ENCODE results near the gene LEPROT.
"Not testable (repeated sequence)": the region's sequence is repeated elsewhere in the genome, so short reads cannot be mapped to it uniquely, and the experiment has no call there.

The LEPROT gene, protein sequence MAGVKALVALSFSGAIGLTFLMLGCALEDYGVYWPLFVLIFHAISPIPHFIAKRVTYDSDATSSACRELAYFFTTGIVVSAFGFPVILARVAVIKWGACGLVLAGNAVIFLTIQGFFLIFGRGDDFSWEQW

DNA sequence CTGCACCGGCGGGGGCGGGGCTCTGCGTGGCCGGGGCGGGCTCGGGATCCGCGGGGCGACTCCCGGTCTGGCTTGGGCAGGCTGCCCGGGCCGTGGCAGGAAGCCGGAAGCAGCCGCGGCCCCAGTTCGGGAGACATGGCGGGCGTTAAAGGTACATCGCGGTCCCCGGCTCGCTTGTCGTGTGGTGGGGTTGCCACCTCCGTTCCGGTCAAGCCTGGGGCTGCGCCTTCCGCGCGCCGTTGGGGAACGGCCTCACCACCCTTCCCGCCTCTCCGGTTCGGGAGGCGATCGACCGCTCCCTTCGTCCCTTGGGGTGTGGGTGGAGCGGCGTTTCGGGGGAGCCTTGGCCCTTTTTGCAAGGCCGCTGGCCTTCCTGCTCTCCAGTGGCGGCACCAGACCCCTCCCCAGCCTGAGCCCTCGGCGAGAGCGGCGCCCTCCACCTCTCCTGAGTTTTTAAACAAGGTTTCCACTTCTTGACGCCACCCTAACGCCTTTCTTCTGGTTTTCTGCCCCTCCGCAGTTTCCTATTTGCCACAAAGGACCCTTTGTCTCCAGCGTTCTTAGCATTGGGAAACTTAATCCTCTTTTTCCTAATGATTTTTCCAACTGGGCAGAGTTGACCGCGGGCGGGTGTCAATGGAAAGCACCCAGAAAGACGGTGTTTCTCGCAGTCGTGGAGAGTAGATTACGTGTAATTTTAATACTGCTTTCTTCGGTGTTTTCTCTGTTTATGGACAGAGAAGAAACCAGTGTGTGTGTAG lies at the start of gene LEPROT, which contains the start of gene LEPR:
TSS of gene LEPROT (plus strand) at position 79 of the 761 bp plus-strand sequence. CDS start at position 136, 57 bp downstream.
TSS of gene LEPR (plus strand) at position 79 of the 761 bp plus-strand sequence. CDS start 144,898 bp downstream, outside the sequence.
- peak; percentile 76 for DNase-seq

DNA sequence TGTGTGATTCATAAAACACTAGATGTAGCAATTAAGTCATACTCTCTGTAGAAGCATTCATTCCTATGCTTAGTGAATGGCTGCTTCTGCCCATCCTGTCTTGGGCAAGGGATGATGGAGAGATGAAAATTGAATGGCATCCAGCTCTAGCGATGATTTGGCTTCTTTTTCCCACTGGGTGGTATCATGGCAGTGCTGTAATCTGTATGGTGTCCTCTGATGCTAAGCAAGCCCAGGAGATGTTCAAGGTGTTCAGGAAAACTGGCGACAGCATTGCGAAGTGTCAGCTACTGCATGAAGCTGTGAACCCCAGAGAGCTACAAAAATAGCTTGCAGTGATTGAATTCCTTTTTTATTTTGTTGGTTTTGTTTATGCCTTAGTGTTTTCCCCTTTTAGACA lies 48.9 kb upstream of the LEPROT start:
- DNase-seq: no peak

DNA sequence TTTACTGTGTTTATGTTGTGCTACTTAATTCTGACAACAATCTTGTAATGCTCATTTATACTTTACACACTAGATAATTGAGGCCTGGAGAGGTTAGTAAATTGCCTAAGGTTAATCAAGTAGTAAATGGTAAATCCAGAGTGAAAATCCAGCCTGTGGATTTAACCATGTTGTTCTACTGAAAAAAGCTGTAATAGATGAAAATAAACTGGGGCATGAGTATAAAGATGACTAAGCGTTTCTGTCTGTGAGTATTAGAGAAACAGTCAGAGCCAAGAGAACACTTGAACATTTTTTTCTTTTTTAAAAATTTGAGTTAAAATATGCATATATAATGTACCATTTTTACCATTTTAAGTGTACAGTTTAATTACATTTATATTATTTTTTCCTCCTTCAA lies 47.9 kb upstream of the LEPROT start:
- DNase-seq: no peak

DNA sequence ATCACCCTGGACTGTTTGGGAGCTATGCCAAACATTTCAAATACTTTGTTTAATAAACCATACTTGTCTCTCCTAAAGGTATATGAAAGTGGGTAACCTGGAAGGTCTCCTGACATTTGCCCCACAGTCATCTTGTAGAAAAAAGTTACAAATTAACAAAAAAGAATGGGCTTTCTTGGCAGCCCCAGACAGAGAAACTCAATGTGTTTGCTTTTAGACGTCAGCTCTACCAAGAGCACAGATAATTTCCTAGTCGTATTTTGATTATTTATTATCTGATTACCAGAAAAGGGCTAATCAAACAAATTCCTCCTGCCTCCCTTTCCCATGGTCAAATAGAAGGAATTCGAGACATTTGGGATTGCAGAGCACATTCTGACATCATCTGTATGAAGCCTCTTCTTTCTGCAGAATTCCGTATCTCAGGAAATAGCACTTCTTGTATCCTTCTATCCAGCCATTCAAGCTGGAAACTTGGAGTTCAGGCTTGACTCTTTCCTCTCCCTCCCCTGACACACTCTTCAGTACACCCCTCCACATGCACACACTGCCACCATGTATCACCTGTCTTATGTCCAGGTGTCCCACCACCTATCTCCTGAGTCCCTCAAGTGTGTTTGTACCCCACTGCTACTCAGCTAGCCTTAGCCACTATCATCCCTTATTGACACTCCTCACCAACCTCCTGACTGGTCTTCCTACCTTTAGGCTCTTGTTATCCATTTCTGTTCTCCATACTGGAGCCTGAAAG lies 42.8 kb upstream of the LEPROT start:
- DNase-seq: no peak

DNA sequence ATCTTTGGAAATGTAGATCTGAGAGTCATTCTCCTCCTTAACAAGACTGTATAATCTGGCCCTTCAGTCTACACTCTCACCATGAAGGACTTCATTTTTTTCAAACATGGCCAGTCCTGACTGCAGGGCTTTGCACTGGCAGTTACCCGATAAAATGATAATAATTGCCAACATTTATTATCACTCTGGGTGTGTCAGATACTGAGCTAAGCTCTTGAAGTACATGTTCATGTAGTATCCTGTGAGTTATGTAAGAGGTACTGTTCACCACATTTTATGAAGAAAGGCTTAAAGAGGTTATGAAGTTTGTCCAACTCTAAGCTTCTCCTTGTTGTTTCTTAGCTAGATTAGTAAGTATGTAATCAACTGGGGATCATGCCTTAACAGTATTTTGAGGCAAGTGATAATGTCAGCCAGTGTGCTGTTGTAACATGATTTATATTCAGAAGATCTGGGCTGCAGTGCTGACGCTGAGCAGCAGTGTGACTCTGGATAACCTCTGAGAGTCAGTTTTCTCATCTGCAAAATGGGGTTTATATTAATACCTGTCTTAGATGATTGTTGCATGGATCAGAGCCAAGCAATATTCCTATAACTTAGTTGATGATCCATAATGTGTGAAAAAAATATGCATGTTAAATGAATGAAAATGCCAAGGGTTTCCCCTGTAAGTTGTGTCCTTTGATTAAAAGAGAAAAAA lies 42.1 kb upstream of the LEPROT start:
- DNase-seq: no peak

DNA sequence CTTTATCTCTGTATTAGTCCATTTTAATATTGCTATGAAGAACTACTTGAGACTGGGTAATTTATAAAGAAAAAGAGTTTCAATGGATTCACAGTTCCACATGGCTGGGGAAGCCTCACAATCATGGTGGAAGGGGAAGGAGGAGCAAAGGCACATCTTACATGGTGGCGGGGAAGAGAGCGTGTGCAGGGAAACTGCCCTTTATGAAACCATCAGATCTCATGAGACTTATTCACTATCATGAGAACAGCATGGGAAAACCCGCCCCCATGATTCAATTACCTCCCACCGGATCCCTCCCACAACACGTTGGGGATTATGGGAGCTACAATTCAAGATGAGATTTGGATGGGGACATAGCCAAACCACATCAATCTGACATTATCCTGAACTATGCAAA lies 36.0 kb upstream of the LEPROT start:
- not testable (repeated sequence) for DNase-seq

DNA sequence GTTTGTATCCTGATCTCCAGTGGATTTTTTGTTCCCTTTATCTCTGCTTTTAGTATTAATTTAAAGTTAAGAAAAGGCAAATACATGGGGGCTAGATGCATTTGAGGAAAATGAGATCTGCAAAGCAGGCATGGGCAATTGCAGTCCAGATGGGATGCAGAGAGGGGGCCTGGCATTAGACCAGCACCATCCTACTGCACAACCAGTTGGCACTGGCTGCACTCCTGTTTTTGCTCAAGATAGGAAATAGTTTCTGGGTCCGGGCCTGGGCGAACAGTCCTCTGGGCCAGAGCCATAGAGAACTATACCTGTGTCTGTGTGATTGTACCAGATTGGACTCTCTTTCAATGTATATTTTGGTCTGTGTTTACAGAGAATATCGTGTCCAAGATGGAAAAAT lies 34.0 kb upstream of the LEPROT start:
- no peak for DNase-seq

DNA sequence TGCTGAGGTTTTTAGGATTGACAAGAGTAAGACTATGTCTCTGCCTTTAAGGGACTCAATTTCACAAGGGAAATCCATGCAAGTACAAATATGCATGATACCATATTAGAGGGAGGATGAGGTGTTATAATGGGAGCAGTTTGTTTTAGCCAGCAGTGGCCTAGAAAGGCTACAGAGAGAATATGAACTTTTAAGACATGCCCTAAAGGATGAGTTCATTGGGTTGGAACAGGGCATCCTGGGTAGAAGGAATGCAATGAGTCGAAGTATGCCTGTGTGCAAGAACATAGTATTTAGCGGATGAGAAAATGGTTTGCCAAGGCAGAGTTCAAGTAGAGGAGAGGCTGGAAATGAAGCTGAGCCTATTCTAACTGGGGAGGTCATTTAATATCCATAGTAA lies 32.6 kb upstream of the LEPROT start:
- DNase-seq: no peak

DNA sequence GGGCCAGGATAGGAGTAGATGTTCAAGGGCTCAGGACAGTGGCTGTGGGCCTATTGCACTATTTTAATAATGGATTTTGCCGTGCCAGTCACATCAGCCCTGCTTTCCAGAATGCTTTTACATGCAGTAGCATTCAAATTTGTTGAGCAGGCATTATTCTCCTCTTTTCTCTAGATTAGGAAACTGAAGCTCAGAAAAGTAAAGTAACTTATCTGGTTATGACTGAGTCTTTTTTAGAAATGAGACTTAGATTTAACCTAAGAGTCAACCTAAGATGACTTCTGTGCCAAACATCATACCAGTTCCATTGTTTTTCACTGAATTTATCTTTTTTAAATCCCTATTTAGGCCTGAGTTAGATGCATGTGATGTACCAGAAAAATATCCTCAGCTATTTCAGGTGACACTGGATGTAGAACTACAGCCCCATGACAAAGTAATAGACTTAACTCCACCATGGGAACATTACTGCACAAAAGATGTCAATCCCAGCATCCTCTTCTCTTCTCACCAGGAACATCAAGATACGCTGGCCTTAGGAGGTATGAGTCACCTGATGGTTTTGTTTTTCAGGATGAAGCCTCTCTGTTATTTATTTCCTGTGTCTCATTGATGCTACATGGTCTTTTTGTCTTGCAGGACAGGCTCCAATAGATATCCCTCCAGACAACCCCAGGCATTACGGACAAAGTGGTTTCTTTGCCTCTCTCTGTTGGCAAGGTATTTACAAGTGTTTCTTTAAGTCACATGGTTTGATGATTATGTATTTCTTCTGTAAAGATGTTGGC lies 31.4 kb upstream of the LEPROT start:
- DNase-seq: no peak

DNA sequence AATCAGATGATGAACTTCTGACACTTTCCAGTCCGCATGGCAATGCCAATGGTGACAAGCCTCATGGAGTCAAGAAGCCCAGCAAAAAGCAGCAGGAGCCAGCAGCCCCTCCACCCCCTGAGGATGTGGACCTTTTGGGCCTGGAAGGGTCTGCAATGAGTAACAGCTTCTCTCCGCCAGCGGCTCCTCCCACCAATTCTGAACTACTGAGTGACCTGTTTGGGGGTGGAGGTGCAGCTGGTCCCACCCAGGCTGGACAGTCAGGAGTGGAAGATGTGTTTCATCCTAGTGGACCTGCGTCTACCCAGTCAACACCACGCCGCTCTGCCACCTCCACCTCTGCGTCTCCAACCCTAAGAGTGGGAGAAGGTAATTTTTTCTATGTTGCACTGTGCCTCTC lies 28.0 kb upstream of the LEPROT start:
- DNase-seq: no peak

DNA sequence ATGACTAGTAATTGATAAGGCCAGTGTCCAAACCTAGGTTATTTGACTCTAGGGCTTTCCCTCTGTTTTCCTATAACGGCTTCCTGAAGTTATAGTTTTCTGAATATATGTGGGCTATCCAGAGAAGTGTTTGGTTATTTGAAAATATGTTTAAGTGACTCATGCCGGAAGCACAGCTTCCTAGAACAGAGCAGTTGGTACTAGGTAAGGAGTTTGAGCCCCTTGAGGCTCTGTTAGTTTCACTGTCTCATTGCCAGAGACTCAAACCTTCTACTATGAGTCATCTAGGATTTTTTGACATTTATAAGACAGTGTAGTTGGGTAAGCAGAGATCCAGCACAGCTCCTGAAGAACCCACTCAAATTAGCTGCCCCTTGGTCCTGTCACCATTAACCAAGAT lies 27.1 kb upstream of the LEPROT start:
- DNase-seq: no peak

DNA sequence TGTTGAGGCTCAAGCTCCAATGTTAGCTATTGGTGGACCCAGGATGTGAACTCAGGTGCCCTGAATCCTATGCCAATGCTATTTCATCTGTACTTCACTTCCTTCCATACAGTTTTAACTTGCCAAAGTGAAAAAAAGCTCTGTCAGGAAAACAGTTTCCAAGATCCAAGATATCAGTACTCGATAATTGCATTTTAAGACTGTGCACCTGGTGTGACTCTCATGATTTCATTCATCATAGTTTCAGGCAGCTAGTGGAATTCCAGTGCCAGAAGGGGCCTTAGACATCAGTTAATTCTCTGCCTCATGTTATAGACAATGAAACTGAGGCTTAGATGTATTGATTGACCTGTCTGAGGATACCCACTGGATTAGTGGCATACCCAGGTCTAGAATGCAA lies 26.5 kb upstream of the LEPROT start:
- no peak for DNase-seq

DNA sequence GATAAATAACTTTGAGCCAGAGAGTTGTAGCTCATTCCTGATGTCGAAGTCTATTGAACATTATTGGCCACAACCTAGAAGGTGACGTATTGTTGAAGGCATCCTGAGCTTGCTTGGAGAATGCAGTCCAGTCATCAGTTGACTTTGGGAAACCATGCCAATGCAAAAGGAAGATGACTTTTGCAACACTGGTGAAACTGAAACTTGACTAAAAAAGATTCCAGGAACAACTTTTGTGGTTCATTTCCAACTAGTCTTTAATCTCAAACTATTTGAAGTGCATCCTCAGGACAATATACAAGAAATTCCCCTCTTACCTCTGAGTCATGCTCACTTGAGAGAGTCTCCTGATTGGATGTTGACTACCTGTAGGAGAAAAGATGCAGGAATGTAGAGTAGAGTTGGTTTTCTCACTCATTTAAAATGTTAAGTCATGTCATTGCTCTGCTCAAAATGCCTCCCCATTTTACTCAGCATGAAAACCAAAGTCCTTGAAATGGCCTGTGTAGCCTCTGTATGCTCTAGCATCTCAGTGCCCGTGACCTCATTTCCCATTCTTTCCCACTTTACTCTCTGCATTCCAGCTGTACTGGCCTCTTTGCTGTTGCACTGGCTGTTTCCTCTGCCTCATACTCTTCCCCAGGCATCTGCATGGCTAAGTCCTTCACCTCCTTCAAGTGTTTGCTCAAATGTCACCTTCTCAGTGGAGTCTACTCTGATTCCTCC lies 24.4 kb upstream of the LEPROT start:
- DNase-seq: no peak

DNA sequence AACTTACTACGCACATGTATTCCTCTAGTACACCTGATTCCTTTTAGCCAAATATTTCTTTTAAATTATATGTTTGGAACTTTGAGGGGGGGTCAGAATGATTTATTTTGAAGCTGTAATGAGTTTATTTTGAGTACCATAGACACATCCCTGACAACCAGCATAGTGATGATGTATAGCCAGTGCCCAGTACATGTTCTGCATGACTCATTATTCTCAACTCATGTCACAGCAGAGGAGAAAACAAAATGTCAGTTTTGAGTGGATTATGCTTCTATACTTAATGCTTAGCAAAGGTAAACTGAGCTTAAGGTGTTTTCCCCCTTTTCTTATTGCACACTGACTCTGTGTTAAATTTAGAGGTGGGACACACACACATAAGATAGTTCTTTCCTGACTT lies 22.4 kb upstream of the LEPROT start:
- DNase-seq: no peak

DNA sequence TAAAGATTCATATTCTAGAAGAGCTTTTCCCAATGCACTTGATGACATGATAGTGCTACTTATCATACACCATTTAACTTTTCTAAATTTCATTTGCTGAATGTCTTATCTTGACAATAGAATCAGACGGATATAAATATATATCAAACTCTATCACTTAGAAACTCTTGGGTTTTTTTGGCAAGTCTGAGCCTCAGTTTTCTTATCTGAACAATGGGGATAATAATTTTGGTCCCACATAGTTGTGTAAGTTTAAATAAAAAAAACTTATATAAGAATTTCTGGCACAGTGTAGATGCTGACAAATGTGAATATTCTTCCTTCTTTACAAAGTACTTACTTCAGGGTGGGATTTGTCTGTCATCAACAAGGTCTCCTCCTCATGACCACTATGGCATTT lies 21.5 kb upstream of the LEPROT start:
- DNase-seq: no peak

DNA sequence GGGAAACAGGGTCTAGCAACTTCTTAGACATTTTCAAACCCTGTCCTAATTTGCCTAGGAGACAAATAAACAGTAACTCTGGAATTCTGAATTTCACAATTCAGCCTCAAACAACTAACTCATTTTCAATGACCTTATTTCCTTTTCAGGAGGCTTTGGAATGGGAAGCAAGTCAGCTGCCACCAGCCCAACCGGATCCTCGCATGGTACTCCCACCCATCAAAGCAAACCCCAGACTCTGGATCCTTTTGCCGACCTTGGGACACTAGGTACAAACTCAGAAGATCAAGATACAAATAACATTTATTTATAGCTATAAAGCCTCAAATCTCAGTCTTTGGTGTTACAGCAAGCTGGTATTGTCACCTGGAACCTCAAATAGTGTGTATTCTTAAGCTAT lies 18.9 kb upstream of the LEPROT start:
- DNase-seq: no peak

DNA sequence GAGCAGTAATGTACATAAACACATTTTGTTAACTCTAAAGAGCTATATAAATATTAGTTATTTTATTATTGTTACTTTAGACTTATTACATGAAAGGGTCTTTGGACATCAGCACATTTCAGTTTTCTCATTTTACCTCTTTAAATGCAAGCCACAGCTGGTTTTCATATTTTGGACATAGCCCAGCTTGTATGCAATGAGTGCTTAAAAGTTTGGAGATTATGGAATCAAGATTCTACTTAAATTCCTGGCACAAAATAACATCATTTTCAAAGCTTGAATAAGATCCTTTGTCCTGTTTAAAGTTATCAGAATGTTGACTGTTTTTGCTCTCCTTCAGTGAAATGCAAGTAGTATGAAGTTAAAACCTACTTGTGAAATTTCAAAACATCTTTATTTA lies 15.5 kb upstream of the LEPROT start:
- DNase-seq: no peak

DNA sequence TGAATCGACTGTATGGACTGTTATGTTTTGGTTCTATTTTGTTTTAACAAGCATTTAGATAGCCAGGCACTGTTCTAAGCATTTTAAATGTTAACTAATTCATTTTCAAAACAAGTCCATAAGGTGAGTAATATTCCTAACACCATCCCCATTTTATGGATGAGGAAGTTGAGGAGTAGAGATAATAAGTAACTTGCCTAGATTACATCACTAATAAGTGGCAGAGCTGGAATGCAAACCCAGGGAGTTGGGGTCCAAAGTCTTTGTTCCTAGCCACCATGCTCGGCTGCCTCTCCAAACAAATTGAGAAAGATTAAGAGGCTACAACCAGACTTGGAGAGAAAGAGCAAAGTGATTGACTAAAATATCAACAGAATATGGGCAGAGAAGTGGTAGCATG lies 12.6 kb upstream of the LEPROT start:
- DNase-seq: no peak

DNA sequence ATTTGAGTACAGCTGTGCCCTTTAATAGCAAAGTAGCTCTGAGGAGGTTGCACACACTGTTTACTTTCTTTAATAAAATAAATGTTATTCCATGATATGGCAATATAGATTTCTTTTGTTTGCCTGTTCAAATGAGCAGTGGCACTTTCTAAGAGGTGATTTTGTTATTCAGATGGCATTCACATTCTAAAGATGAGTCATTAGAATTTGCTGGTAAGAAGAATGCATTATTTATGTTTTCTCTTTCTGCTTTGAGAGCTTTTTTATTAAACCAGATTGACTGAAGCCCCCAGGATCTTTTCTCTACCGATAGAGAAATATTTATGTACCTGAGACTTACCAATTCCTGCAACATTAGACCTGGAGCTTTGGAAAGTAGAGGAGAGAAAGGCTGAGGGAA lies 11.2 kb upstream of the LEPROT start:
- no peak for DNase-seq

DNA sequence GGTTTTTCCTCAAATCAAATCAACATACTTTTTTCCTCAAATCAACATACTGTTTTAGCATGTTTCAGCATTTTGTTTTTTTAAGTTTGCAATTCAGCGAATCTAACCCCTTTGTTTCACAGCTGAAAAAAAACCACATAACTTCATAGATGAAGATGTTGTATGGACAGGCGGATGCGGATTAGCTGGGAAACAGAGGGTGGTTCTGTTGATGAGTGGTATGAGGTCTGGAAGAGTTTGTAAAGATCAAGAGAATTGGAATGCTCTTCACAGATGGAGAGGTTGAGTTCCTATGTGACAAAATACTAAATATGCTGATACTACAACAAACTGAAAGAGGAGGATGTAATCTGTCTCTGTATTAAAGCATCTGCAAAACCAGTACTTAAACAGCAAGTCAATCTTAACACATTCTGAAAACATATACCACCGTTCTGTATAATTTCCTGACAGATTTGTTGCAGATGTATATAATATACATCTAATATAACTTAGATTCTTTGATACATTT lies 10.6 kb upstream of the LEPROT start:
- DNase-seq: no peak

DNA sequence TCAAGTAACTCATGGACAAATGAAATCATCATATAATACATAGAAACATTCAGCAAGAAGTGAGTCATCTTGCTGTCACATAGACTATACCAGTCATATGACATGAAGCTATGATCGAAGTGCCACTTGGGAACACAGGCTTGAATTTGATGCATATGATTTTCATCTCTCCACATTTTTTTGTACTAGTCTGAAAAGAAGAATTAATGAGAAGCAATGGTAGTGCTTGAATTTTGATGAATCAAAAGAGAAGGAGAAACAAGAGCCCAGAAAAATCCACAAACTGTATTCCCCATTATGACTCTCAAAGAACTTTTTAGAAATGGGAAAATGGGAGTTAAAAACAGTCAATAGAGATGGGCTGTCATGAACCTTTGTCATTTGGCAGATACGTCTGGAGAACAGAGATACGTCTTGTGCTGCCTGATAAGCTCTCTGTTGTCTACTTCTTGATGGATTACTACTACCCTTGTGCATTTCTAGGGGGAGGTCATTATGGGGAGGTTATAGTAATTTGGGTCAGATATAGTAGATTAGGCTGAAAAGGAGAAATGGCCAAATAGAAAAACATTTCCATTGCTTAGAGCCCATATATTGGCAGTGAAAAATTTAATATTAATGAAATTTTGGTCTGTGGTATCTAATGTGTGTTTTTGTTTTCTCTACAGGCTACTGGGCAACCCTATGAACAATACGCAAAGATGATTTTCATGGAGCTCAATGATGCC lies 8.0 kb upstream of the LEPROT start:
- no peak for DNase-seq
